ENCODE data around the gene EDAR. TPM values are rescaled to one million over a fixed set of nuclear protein-coding genes. Genes with fewer than 3 reads are reported as not detected.

The EDAR gene
- total RNA-seq, 4 donors from 2014 or later = 0.38 to 5.0 (median 0.88) TPM; not detected in 1

- TF ChIP-seq POLR2A (IDR thresholded peaks at IDR 0.05) (no peak), CTCF (IDR thresholded peaks at IDR 0.05) (no peak)
- Histone ChIP-seq H3K4me1 (no peaks in the 10 kb centered on the region), H3K27me3 (no peaks in the 10 kb centered on the region), H3K36me3 (no peaks in the 10 kb centered on the region), H3K27ac (peak overlapping the region in 2 of 4 donors; percentile 35 to 62), H3K4me3 (no peak overlapping the region), H3K9me3 (no peaks in the 10 kb centered on the region)
- DNase-seq = peak in 1 of 3 donors; percentile 70
Measured at GRCh38 chr2:109013051-109013450, 24.0 kb upstream of the EDAR start.

GRCh38 chr2:109009920-109010610 is 21.0 kb upstream of the EDAR start:
- Histone ChIP-seq H3K4me3 (no peak overlapping the region), H3K4me1 (no peaks in the 10 kb centered on the region), H3K27ac (no peak overlapping the region), H3K27me3 (no peaks in the 10 kb centered on the region), H3K36me3 (no peaks in the 10 kb centered on the region), H3K9me3 (no peaks in the 10 kb centered on the region)
- TF ChIP-seq POLR2A (IDR thresholded peaks at IDR 0.05) (no peak), CTCF (IDR thresholded peaks at IDR 0.05) (no peak)
- DNase-seq = no peak

GRCh38 chr2:109006971-109007370 is 18.0 kb upstream of the EDAR start:
- TF ChIP-seq CTCF (IDR thresholded peaks at IDR 0.05) = no peak
- no peak for TF ChIP-seq POLR2A (IDR thresholded peaks at IDR 0.05)
- Histone ChIP-seq H3K9me3 (no peaks in the 10 kb centered on the region), H3K4me1 (no peaks in the 10 kb centered on the region), H3K27me3 (no peaks in the 10 kb centered on the region), H3K36me3 (no peaks in the 10 kb centered on the region), H3K4me3 (no peak overlapping the region), H3K27ac (no peak overlapping the region)
- no peak for DNase-seq

GRCh38 chr2:109005686-109006204 is 16.7 kb upstream of the EDAR start:
- TF ChIP-seq CTCF (IDR thresholded peaks at IDR 0.05) (no peak), POLR2A (IDR thresholded peaks at IDR 0.05) (no peak)
- no peaks in the 10 kb centered on the region for H3K4me1 ChIP-seq
- H3K9me3 ChIP-seq = no peaks in the 10 kb centered on the region
- H3K27me3 ChIP-seq = no peaks in the 10 kb centered on the region
- no peak overlapping the region for H3K4me3 ChIP-seq
- H3K36me3 ChIP-seq = no peaks in the 10 kb centered on the region
- no peak overlapping the region for H3K27ac ChIP-seq
- DNase-seq = no peak

- Histone ChIP-seq H3K4me3 (no peak overlapping the region), H3K9me3 (no peaks in the 10 kb centered on the region), H3K36me3 (no peaks in the 10 kb centered on the region), H3K27ac (no peak overlapping the region), H3K4me1 (no peaks in the 10 kb centered on the region), H3K27me3 (no peaks in the 10 kb centered on the region)
- no peak for DNase-seq
- no peak for TF ChIP-seq CTCF (IDR thresholded peaks at IDR 0.05)
- TF ChIP-seq POLR2A (IDR thresholded peaks at IDR 0.05) = no peak
Measured at GRCh38 chr2:109001201-109001600, 12.2 kb upstream of the EDAR start.

All from Peyer's patch (tissue), 4 donors.